Duodenal mucosa (tissue), 2 donors: ENCODE data around the gene C17orf50.

Source experiments
- H3K27ac ChIP-seq: one replicate; pipeline ENCODE4 v1.7.0; 2013; ENCODE audit warnings: low read depth, low read length
- H3K27me3 ChIP-seq, 2 donors: one replicate each; pipeline ENCODE4 v1.7.0; 2013; ENCODE audit warnings: low read length in 2 of 2, control low read depth in 1 of 2; ENCODE audit not compliant: insufficient read depth in 2 of 2, control insufficient read depth in 1 of 2
- H3K36me3 ChIP-seq, 2 donors: one replicate each; pipeline ENCODE4 v1.7.0; 2013; ENCODE audit warnings: low read length in 2 of 2, control low read depth in 1 of 2; ENCODE audit not compliant: insufficient read depth in 2 of 2, control insufficient read depth in 1 of 2
- H3K4me1 ChIP-seq, 2 donors: one replicate each; pipeline ENCODE4 v1.7.0; 2013; ENCODE audit warnings: low read length in 2 of 2, control low read depth in 1 of 2; ENCODE audit not compliant: insufficient read depth in 2 of 2, control insufficient read depth in 1 of 2
- H3K4me3 ChIP-seq, 2 donors: one replicate each; pipeline ENCODE4 v1.7.0; 2013; ENCODE audit warnings: low read length in 2 of 2, low read depth in 1 of 2
- H3K9ac ChIP-seq, 2 donors: one replicate each; pipeline ENCODE4 v1.7.0; 2013; ENCODE audit warnings: low read length in 2 of 2, low read depth in 1 of 2
- H3K9me3 ChIP-seq, 2 donors: one replicate each; pipeline ENCODE4 v1.7.0; 2013; ENCODE audit warnings: low read length in 2 of 2, control low read depth in 1 of 2; ENCODE audit not compliant: control insufficient read depth in 1 of 2

The C17orf50 gene

DNA sequence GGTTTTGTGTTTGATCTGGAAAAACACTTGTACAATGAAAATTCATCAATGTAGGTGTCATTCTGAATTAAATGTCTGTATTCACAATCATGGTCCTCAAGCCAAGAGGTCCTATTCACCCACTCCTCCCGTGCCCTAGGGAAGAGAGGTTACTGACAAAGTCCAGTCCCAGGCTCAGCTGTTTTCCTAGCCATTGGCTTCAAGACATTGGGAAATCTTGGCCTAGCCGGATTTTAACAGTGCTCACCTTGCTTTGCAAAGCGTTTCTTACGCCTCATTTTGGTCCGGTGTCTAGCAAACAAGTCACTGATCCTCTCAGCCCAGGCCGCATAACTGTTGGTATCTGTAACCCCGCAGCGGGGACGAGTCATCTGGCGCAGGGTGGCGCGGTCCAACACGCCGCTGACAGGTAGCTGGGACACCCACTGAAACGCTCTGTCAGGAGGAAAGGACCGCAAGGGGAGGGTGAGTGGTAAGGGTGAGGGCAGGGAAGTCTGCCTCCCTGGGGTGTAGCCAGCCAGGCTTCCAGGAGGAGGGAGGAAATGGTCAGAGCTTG lies 18.0 kb downstream of the C17orf50 start:
- Histone ChIP-seq H3K27ac (no peak overlapping the region), H3K9me3 (no peaks in the 10 kb centered on the region), H3K36me3 (no peaks in the 10 kb centered on the region), H3K27me3 (no peaks in the 10 kb centered on the region), H3K4me1 (peaks cover 34 to 43% of the 10 kb centered on the region in 2 donors), H3K4me3 (no peak overlapping the region), H3K9ac (no peak overlapping the region)

DNA sequence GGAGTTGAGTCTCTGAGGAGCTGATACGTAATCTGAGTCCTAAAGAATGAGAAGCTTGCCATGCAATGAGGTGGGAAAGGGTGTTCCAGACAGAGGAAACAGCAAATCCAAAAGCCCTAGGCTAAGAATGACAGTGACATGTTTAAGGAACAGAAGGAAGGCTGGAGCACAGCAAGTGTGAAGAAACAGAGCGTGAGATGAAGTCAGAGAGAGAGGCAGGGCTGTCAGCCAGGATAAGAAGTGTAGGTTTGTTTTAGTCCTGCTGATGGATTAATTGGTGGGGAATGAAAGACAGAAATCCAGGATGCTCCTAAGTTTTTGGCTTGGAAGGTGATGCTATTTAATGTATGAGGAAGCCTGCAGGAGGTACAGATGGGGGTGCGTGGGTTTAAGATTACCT lies 20.3 kb downstream of the C17orf50 start:
- H3K36me3 ChIP-seq = no peaks in the 10 kb centered on the region
- H3K27me3 ChIP-seq = no peaks in the 10 kb centered on the region
- no peaks in the 10 kb centered on the region for H3K9me3 ChIP-seq
- H3K9ac ChIP-seq = no peak overlapping the region
- peaks cover 27 to 43% of the 10 kb centered on the region in 2 donors for H3K4me1 ChIP-seq
- H3K4me3 ChIP-seq = no peak overlapping the region
- H3K27ac ChIP-seq = no peak overlapping the region

DNA sequence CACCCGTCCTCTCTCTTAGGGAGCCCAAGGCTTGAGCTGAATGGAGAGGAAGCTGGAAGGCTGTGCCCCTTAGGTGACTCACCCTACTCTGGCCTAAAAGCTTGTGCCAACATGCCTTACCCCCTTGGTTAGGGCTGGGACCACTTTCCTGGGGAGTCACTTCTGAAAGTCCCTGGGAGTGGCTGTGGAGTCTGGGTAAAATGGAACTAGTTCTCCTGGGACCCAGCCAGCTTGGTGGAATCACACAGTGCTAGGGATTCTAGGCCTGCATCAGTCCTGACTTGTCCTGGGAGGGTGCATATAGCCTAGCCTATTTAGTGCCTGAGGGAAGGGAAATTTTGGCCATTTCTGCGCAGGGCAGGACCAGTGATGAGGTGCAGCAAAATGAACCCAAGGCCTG lies 24.2 kb downstream of the C17orf50 start:
- Histone ChIP-seq H3K4me1 (peaks cover 46 to 62% of the 10 kb centered on the region in 2 donors), H3K27me3 (no peaks in the 10 kb centered on the region), H3K9me3 (no peaks in the 10 kb centered on the region), H3K4me3 (no peak overlapping the region), H3K27ac (no peak overlapping the region), H3K36me3 (no peaks in the 10 kb centered on the region), H3K9ac (no peak overlapping the region)

DNA sequence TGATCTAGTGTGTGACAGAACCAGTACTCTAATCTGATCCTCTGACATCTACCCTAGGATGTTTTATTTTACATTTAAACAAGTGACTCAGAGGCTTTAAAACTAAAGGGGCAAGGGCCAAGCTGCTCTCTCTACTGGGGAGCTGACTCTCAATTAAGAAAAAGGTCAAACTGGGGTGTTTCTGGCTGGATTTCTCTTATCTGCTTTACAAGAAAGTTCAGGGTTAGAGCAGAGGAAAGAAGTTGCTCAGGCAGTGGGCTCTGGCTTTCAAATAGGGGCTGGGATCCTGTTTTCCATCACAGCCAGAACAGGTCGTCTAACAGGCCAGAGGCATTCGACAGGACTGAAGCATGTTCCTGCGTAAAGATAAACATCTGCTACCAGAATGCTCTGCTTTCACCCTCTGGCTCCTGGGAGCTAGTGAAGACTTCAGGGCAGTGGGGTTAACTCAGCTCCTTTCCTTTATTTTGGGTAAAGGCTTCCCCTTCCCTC lies 26.3 kb downstream of the C17orf50 start:
- Histone ChIP-seq H3K27me3 (no peaks in the 10 kb centered on the region), H3K27ac (no peak overlapping the region), H3K4me1 (peaks cover 37 to 58% of the 10 kb centered on the region in 2 donors), H3K4me3 (no peak overlapping the region), H3K9ac (no peak overlapping the region), H3K9me3 (no peaks in the 10 kb centered on the region), H3K36me3 (no peaks in the 10 kb centered on the region)

DNA sequence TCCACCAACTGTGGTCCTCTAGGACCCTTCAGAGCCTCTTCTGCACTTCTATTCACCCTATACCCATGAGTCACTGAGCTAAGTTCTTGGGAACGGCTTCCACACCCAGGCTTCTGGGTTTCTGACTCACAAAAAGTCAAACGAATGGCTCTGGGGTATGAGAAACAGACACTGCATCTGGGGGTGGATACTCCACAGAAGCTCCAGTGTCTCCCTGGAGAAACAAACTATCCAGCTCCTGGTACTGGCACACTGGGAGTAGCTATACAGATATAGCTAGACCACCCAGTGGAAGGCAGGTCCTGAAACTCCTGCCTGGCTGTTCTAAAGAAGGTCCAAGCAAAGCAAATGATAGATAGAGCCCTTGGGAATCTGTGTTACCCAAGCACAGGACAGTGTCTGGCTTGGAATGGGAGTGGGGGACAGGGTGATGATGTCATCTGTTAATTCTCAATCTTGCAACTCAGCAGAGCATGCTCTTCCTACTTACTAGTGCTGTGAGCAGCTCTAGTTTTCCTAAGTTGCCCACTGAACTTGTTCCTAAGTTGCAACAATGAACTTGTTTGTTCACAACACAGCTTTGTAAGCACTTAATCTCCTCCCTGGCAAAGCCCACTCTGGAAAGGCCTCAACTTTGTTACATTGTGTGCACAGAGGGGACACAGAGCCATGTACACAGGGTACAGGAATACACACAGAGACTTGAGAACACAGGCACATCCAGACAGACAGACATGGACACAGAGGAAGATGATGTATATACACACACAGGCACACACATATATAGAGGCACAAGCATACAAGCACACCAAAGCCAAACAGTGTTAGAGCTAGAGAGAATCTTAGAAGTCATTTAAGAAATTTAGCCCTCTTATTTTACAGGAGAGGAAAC lies 28.0 kb downstream of the C17orf50 start:
- Histone ChIP-seq H3K9me3 (no peaks in the 10 kb centered on the region), H3K27ac (no peak overlapping the region), H3K9ac (no peak overlapping the region), H3K4me3 (no peak overlapping the region), H3K4me1 (peaks cover 37 to 44% of the 10 kb centered on the region in 2 donors), H3K27me3 (peaks cover 0 to 4% of the 10 kb centered on the region in 2 donors), H3K36me3 (no peaks in the 10 kb centered on the region)

DNA sequence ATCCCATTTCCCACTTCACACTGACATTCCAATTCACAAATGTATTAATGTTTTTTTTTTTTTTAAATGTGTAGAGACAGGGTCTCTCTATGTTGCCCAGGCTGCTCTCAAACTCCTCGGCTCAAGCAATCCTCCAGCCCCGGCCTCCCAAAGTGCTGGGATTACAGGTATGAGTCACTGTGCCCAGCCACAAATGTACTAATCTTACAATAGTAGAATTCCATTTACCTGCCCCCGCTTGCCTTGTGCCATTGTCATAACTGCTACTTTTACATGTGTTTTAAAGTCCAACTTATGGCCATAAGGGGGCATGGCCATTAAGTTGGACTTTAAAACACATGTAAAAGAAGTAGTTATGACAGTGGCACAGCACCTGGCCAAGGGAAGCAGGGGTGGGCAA lies 30.2 kb downstream of the C17orf50 start:
- Histone ChIP-seq H3K4me3 (no peak overlapping the region), H3K9ac (no peak overlapping the region), H3K4me1 (peaks cover 29 to 36% of the 10 kb centered on the region in 2 donors), H3K36me3 (no peaks in the 10 kb centered on the region), H3K27me3 (peaks cover 10% of the 10 kb centered on the region in 2 donors), H3K9me3 (no peaks in the 10 kb centered on the region), H3K27ac (no peak overlapping the region)

DNA sequence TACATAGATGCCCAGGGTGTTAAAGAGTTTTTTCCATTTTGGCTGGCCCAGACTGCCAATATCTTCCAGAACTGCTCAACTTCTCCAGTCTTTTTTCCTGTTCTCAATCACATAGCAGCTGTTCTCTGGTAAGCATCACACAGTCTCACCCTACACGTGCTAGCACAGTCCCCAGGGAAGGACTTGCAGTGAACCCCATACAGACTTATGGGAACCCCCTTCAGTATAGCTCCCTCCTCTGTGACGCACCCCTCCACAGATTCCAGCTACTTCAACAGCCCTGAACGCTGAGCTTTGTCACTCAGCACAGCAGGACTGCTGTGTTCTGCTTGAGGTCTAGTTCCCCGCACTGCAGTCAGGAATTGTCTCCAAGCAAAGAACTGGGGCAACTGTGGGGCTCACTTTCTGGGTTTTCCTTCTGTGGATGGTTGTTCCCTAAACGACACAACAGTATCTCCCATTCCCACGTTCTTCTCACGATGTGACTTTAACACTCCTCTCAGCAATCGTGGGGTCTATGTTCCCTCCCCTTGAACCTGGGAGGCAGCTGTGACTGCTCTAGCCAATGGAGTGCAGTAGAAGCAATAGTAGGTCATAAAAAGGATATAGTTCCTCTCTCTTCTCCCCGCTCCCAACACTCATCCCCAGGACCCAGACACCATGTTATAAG lies 31.1 kb downstream of the C17orf50 start:
- H3K9me3 ChIP-seq = no peaks in the 10 kb centered on the region
- H3K9ac ChIP-seq = no peak overlapping the region
- no peak overlapping the region for H3K27ac ChIP-seq
- peaks cover 10 to 12% of the 10 kb centered on the region in 2 donors for H3K27me3 ChIP-seq
- H3K4me1 ChIP-seq = peaks cover 27 to 32% of the 10 kb centered on the region in 2 donors
- H3K36me3 ChIP-seq = no peaks in the 10 kb centered on the region
- H3K4me3 ChIP-seq = no peak overlapping the region

DNA sequence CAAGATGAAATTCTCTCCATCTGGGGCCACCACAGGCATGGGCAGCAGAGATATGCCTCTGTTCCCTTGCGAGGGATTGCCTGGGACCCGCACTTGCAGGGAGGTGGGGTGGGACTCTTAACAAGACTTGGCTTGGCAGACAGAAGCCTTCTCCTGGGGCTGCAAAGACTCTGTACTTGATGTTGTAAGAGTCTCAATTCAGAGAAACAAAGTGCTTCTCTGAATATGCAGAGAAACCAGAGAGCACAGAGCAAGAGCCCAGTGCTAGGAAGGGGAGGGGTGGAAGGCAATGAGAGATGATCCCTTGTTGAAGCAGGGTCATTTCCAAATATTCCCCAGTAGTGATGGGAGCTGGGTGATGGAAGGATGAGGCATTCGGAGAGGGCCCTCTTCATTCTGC lies 32.6 kb downstream of the C17orf50 start:
- Histone ChIP-seq H3K9me3 (no peaks in the 10 kb centered on the region), H3K36me3 (no peaks in the 10 kb centered on the region), H3K27me3 (peaks cover 15 to 16% of the 10 kb centered on the region in 2 donors), H3K4me3 (no peak overlapping the region), H3K4me1 (peaks cover 17 to 22% of the 10 kb centered on the region in 2 donors), H3K9ac (no peak overlapping the region), H3K27ac (no peak overlapping the region)

DNA sequence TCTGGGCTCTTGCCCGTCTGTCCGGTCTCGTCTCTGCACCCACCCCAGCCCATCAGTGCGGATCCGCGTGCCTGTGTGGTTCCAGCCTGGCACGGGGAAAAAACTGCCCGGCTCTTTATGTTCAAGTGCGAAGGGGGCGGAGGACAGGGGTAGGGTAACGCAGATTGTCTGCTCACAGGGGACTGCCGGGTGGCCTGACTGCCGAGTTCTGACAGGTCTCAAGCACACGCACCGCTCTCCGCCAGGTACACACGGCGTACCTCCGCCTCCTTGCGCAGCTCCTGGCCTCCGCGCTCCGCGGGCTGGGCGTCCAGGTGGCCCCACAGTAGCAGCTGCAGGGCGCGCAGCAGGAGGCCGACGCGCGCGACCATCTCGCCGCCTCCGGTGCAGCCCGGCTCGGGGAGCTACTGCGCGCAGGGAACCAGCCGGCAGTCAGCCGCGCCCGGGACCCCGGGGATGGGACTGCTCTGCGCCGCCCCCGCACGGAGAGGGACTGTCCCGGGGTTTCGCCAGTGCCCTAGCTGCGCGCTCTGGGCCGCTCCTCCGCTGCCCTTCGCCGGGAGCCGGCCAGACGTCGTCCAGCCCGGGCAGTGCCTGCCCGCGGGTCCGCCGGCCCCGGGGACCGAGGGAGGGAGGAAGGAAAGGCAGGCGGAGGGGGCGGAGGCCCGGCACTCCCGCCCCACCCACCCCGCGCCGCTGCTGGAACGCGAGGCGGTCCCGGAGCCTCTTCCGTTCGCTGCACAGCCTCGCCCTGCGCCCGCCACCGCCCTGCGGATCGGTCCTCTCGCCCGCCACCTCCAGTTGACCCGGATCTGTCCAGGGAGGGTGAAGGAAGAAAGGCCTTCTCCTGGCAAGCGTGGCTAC lies 34.6 kb downstream of the C17orf50 start, which contains the start of gene MMP28:
Gene MMP28 (minus strand): TSS at position 635 of the 864 bp plus-strand sequence. CDS start 264 bp downstream, at position 371.
- no peaks in the 10 kb centered on the region for H3K36me3 ChIP-seq
- H3K9me3 ChIP-seq = no peaks in the 10 kb centered on the region
- H3K27me3 ChIP-seq = peaks cover 15 to 16% of the 10 kb centered on the region in 2 donors
- H3K4me1 ChIP-seq = peaks cover 8 to 18% of the 10 kb centered on the region in 2 donors
- H3K27ac ChIP-seq = no peak within 1 kb of the TSS
- peak within 1 kb of the TSS; percentile 76 to 83 for H3K4me3 ChIP-seq
- H3K9ac ChIP-seq = peak within 1 kb of the TSS; percentile 54 to 74
